Measurements from ENCODE around the gene WNT6. TPM values are rescaled to one million over a fixed set of nuclear protein-coding genes. Genes with fewer than 3 reads are reported as not detected.
A peak's percentile ranks its signal among the peaks of the same experiment; 100 is the strongest.

Gene WNT6
- total RNA-seq, 4 donors from 2014 or later = 1.3 to 4.2 (median 4.0) TPM

DNA sequence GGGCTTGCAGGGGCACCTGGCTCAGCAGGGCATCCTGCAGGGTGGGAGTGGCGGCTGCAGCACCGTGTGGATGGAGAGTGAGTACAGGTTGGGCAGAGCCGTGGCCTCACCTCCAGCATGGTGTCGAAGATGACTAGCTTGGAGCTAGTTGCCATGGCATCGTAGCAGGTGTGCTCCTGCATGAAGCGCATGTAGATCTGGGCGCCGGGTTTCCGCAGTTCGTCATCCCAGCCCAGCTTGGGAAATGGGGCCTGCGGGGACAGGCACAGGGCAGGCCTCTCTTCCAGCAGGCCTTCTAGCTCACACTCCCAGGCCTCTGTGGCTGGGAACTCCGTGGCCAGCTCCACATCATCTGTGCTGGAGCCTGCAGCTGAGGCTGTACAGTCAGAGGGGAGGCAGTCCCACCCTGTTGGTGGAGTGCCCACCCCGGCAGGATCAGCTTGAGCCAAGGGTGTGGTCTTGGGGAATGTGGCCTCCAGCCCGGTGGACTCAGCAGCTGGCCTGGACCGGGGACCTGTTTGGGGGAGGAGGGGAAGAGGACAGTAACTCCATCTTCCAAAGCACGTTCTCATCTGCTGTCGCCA is 29.6 kb upstream of the WNT6 start:
- H3K36me3 ChIP-seq = no peaks in the 10 kb centered on the region
- H3K4me1 ChIP-seq = peaks cover 0 to 18% (median 6%) of the 10 kb centered on the region in 3 donors
- peaks cover 64% of the 10 kb centered on the region for H3K27me3 ChIP-seq
- no peak overlapping the region for H3K4me3 ChIP-seq
- no CpG with 5 or more reads among the region's 17 CpGs for WGBS, 2 donors (ENCODE audit: low coverage in 1 of 2)
- peak; percentile 69 for ATAC-seq
- H3K27ac ChIP-seq = no peak overlapping the region
- no peaks in the 10 kb centered on the region for H3K9me3 ChIP-seq
- TF ChIP-seq POLR2A (IDR thresholded peaks at IDR 0.05) = no peak
- TF ChIP-seq, protein P1, sequence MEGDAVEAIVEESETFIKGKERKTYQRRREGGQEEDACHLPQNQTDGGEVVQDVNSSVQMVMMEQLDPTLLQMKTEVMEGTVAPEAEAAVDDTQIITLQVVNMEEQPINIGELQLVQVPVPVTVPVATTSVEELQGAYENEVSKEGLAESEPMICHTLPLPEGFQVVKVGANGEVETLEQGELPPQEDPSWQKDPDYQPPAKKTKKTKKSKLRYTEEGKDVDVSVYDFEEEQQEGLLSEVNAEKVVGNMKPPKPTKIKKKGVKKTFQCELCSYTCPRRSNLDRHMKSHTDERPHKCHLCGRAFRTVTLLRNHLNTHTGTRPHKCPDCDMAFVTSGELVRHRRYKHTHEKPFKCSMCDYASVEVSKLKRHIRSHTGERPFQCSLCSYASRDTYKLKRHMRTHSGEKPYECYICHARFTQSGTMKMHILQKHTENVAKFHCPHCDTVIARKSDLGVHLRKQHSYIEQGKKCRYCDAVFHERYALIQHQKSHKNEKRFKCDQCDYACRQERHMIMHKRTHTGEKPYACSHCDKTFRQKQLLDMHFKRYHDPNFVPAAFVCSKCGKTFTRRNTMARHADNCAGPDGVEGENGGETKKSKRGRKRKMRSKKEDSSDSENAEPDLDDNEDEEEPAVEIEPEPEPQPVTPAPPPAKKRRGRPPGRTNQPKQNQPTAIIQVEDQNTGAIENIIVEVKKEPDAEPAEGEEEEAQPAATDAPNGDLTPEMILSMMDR (IDR thresholded peaks at IDR 0.05) = no peak
- no peak for TF ChIP-seq EP300 (IDR thresholded peaks at IDR 0.05)

DNA sequence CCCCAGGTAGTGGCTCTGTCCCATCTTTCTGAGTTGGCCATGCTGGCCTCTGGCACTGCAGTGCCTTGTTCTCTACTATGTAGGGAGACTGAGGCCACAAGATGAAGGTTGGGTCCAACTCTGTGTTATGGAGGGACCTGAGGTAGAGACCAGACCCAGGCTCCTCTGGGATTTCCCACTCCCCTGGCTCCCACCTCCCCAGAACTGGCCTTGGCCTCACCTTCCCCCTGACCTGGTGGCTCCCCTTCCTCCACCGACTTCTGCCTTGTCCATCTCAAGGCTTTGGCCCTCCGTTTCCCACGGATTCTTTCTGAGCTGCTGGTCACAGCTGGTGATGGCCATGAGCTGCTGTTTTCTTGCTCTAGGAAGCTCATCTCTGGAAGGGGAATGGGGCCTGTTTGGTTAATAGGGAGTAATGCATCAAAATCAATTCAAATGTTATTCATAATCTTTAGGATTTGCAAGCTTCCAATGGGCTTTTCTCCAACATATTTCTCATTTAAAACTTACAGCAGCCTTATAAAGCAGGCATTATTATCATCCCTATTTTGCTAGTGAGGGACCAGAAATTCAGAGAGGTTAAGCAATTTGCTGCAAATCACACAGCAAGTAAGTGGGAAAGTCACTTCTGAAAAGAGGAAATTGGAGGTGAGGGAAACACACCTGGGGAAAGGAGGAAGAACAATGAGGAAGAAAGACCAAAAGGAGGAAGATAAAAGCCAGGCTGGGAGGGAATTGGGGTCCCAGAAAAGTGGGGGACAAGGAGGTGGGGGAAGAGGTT is 28.9 kb upstream of the WNT6 start:
- Histone ChIP-seq H3K36me3 (no peaks in the 10 kb centered on the region), H3K9me3 (no peaks in the 10 kb centered on the region), H3K27me3 (peaks cover 70% of the 10 kb centered on the region), H3K27ac (no peak overlapping the region), H3K4me1 (peaks cover 0 to 18% (median 6%) of the 10 kb centered on the region in 3 donors), H3K4me3 (no peak overlapping the region)
- TF ChIP-seq, protein P1 (IDR thresholded peaks at IDR 0.05) = no peak
- 72% methylated on average over 2 of the region's 3 CpGs; no CpG with 5 or more reads in 1 of the 2 donors for WGBS, 2 donors (ENCODE audit: low coverage in 1 of 2)
- ATAC-seq = no peak

DNA sequence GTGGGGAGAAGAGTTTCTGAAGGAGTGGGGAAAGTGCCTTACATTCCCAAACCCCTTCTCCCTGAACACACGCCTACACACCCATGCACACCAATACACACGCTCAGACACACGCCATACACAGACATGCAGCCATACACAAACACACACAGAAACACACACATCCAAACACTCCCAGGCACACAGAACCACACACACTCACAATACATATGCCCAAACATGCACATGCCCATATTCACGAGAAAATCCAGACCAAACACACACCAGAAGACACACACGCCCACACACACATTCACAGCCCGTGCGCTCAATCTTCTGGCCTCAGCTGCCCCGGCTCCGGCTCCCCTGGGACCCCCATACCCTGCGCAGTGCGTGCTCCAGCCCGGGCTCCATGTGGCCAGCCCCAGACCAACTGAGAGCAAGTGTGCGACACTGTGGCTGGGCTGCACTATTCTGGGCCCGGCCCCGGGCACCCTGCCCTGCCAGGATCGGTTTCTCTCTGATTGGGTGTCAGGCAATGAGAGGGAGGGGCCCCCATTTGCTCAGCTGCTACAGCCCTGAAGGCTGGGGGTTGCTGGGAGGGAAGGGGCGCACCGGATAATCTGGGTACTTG is 28.1 kb upstream of the WNT6 start, which contains the start of gene PRKAG3:
Gene PRKAG3 (minus strand): TSS at position 426 of the 613 bp plus-strand sequence.
- WGBS, 2 donors (ENCODE audit: low coverage in 1 of 2) = 69% methylated on average over 3 of the region's 18 CpGs; no CpG with 5 or more reads in 1 of the 2 donors
- ATAC-seq = no peak
- Histone ChIP-seq H3K27ac (peak within 1 kb of the TSS in 3 of 4 donors; percentile 54 to 70 (median 60)), H3K27me3 (peaks cover 77% of the 10 kb centered on the region), H3K36me3 (no peaks in the 10 kb centered on the region), H3K9me3 (no peaks in the 10 kb centered on the region), H3K4me3 (no peak within 1 kb of the TSS), H3K4me1 (peaks cover 0 to 18% (median 6%) of the 10 kb centered on the region in 3 donors)
- TF ChIP-seq EP300 (IDR thresholded peaks at IDR 0.05) (no peak), POLR2AphosphoS5 (IDR thresholded peaks at IDR 0.05) (no peak), POLR2A (IDR thresholded peaks at IDR 0.05) (no peak)
- TF ChIP-seq, protein P1 (IDR thresholded peaks at IDR 0.05) = no peak

DNA sequence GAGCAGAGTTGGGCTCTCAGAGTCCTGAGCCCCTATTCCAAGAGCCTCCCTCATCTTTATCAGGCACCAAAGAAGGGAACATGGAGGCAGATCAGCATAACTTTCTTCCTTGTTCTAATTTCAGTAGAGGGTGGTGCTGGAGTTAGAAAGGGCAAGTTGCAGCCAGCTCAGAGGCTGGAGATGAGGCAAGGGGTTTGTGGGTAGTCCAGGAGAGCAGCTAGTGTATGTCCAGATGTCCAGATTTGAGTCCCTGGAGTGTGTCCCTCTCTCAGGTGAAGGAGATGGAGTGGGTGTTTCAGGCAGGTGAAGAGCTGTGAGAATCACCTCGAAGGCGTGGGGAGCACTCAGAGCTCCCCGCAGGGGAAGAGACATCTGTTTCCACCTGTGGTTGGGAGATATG is 27.5 kb upstream of the WNT6 start:
- Histone ChIP-seq H3K9me3 (peaks cover 0 to 2% (median 0%) of the 10 kb centered on the region in 3 donors), H3K4me3 (no peak overlapping the region), H3K27ac (peak overlapping the region in 3 of 4 donors; percentile 54 to 70 (median 60)), H3K36me3 (no peaks in the 10 kb centered on the region), H3K4me1 (peaks cover 0 to 18% (median 6%) of the 10 kb centered on the region in 3 donors), H3K27me3 (peaks cover 77% of the 10 kb centered on the region)
- TF ChIP-seq EP300 (IDR thresholded peaks at IDR 0.05) (no peak), POLR2AphosphoS5 (IDR thresholded peaks at IDR 0.05) (no peak), POLR2A (IDR thresholded peaks at IDR 0.05) (no peak)
- TF ChIP-seq, protein P1 (IDR thresholded peaks at IDR 0.05) = no peak
- peak; percentile 41 for ATAC-seq
- WGBS, 2 donors (ENCODE audit: low coverage in 1 of 2) = 67% methylated on average over 3 of the region's 3 CpGs; no CpG with 5 or more reads in 1 of the 2 donors
